GM21447 (cell line): ENCODE data around the gene LEAP2.
A peak's percentile ranks its signal among the peaks of the same experiment; 100 is the strongest.
"Not testable (repeated sequence)": the region's sequence is repeated elsewhere in the genome, so short reads cannot be mapped to it uniquely, and the experiment has no call there.

Experiments used
- ATAC-seq: cut with Tn5 transposase; IDR thresholded peaks from one replicate; pipeline ENCODE4 v1.9.1; 2021; ENCODE audit not compliant: unreplicated experiment

Gene LEAP2

DNA sequence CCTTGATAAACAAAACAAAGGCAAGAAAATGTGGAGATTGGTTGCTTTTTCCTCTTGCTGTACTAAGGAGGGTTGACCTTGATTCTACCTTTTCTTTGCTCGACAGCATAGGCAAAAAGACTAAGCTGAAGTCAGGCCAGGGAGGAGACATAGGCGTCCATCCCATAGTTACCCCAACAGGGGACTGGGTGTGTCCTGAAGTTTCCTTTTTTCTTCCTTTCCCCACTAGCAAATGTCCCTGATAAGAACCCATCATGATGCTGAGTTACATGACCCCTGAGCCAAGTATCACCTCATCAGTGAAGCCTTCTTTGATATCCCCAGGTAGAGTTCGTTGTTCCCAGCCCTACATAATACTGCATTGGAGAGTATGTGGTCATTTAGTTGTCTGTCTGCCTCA lies 33.2 kb upstream of the LEAP2 start:
- ATAC-seq, result no peak

DNA sequence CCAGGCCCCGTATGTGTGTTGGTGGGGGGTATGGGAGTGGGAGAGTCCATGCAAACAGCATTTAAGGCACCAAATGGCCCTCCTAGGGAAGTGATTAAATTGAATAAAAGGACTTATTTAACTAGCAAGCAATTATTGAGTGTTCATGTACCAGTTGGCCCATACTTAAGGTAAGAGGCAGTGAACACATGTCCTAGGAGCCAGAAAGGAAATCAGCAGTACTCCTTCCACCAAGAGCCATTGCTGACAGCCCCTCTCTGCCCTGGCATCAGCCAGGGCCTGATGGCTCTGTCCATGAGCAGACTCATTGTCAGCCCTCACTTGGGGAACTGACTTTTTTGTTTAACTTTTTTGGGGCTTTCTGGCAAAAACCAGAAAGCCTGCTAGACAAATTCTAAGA lies 32.6 kb upstream of the LEAP2 start:
- ATAC-seq, result no peak

DNA sequence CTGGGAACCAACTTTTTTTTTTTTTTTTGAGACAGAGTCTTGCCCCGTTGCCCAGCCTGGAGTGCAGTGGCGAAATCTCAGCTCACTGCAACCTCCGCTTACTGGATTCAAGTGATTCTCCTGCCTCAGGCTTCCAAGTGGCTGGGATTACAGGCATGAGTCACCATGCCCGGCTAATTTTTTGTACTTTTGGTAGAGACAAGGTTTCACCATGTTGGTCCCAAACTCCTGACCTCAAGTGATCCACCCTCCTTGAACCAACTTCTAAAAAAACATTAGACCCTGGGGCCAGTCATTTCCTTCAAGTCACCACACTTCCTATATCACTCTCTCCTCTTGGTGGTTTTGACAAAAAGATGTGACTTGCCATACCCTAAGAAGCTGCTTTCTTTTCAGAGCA lies 32.2 kb upstream of the LEAP2 start:
- ATAC-seq, result no peak

DNA sequence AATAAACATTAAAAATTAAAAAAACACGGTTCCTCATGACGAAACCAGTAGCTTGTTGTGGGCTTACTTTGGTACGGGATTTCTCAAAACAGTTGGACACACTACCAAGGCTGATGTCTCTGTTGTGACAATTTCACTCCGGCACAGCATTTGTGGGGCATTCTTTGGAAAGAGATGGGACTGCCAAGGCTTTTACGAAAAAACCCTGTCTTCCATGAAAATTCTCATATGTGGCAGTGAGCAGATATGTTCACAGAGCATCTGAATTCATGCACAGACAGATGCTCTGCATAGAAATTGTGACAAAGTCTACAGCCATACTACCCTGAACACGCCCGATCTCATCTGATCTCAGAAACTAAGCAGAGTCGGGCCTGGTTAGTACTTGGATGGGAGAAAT lies 25.2 kb upstream of the LEAP2 start:
- ATAC-seq, result no peak

DNA sequence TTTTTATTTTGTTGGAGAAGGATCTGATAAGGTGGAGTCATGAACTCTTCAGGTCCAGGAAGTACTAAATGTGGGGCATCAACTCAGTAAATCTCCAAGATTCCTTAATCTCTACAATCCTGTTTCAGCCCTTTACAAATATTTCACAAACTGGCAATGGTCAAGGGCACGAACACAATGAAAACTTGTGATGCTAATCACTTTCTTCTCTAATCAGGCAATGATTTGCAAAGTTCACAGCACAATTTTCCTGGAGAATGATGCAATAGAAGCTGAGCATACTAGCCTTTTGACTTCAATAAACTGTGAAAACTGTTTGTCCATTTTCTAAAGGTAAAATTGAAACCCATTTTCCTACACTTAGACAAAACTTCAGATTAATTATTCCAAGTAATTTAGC lies 24.1 kb upstream of the LEAP2 start:
- no peak for ATAC-seq

DNA sequence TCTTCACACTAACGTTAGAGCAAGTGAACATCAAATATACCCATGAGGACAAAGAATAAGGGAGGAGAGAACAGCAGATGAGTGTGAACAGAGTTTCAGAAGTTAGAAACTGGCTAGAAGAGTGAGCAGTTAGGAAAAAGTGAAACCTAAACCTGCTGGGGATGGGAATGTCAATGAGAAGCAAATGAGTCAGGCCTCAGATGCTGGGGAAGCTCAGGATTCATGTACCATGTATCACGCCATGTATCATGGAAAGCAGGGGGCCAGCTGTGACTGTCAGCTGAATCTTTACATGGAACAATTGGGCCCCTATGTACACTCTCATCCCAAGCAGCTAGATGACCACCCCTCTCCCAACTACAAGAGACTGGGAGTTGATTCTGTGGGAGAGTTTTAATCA lies 23.4 kb upstream of the LEAP2 start:
- no peak for ATAC-seq

DNA sequence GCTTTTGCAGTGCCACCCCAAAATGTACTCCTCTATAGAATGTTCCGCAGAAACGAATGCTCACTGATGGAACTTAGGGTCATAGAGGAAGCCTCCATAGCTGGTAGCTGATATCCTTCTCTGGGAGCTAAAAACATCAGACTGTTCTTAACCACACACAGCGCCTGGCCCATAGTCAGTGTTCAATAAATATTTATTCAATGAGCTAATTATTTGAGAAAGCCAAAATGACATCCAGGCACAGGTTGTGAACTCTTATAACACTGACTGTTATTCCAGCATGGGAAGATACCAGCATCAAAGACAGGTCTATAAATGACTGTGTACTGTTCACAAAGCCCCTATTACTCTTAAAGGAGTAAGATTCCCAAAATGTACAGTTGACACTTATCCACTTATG lies 20.1 kb upstream of the LEAP2 start:
- ATAC-seq, result no peak

DNA sequence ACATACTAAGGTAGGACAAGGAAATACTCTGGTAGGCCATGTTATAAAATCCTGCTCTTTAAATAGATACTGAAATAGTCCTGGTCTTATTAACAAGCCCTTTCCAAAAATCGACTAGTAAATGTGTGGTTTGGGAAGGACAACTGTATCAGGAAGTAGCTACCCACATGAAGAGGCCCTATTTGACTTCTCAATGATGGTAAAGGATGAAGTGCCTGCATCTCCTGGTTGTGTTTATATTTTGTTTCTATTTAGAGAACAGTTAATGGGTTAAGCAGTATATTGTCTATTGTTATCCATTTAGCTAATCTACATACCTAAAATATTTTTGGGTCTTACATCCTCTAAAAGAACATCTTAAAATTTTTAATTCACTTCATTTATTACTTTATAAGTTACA lies 19.7 kb upstream of the LEAP2 start:
- ATAC-seq, result no peak

DNA sequence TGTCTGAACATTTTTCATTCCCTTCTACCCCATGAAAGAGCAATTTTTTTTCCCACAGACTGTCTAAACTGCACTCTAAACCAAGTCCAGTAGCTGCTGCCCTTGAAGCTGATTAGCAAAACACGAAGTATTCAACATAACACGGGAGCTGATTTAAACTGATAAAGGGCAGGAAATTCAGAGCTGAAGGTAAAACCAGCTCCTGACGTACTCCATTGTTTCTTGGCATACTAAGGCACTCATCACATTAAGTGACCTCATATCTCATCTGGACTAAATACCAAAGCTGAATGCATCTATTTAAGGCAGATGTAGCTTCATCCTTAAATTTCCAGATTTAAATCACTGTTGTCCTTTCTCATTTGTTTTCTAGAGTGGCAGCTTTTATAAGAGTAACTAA lies 19.2 kb upstream of the LEAP2 start:
- ATAC-seq, result no peak

DNA sequence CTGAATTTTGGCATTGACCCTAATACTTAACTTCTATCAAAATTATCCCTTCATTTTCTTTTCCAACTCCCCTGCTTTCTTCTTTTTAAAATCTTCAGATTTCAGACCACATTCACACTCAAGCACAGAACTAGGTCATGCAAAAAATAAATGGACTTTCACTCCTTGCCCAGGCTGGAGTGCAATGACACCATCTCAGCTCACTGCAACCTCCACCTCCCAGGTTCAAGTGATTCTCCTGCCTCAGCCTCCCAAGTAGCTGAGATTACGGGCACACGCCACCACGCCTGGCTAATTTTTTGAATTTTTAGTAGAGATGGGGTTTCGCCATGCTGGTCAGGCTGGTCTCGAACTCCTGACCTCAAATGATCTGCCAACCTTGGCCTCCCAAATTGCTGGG lies 18.5 kb upstream of the LEAP2 start:
- ATAC-seq, result not testable (repeated sequence)

DNA sequence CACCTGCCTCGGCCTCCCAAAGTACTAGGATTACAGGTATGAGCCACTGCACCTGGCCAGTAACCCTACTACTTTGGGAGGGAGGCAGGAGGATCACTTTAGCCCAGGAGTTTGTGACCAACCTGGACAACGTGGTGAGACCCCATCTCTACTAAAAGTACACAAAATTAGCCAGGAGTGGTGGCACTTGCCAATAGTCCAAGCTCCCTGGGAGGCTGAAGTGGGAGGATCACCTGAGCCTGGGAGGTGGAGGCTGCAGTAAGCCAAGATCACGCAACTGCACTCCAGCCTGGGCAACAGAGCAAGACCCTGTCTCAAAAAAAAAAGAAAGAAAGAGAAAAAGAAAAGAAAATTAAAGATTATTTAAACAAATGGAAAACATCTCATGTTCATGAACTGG lies 17.5 kb upstream of the LEAP2 start:
- ATAC-seq, result no peak

DNA sequence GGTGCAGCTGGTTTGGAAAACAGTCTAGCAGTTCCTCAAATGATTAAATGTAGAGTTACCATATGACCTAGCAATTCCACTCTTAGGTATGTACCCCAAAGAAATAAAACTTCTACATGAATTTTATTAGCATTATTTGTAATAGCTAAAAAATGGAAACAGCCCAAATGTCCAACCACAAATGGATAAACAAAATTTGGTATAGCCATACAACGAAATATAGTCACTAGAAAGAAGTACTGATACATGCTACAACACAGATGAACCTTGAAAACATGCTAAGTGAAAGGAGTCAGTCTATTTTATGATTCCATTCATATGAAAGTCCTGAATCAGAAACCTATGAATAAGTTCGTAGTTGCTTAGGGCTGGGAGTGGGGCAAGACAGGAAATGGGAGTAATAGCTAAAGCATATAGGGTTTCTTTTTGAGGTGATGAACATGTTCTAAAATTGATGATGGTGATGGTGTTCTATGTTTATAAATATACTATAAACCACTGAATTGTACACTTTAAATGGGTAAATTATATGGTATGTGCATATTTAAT lies 13.5 kb upstream of the LEAP2 start:
- ATAC-seq, result no peak

DNA sequence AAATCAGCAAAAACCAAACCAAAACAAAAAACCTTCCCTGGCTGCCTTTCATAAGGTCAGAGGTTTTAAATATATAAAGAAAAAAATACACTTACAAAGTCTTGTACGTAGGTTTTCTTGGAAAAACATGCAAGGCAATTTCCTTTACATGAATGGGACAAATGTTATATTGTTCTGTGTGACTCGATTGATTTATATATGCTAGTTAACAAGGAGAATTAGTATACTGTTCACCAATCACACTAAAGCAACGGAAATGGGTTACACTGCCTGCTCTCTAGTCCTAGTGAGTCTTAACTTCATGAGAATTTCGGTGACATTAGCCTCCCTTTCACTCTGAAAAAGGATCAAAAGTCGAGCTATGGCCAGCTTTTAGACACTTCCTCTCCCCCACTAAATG lies 12.7 kb upstream of the LEAP2 start:
- ATAC-seq, result no peak

DNA sequence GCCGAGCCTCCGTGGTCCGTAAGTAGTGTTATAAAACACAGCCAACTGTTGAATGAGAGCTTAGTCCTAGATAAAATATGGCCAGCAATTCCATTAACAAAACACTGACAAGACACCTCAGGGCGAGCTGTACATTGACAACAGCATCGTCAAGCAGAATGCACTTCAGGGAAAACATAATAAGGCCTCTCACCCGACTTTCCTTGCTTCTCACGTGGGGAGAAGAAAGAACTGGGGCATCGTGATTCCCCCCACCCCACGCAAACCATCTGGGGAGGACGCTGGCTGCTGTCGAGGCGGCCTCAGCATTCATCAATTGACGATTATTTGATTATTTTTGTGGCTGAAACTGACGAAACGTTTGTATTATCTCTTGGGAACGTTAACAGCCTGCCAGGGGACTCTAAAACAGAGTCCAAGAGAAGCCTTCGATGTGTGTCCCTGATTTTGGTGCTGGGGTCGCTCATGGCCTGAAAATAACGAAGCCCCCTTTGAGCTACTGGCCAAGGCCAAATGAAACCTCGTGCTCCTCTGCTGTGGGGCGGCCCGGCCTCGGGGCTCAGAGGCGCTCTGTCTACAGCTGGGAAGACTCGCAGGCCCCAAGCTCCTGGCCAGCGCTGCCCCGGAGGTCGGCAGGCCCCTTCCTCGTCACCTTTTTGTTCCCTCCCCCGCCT lies 7.7 kb upstream of the LEAP2 start:
- peak; percentile 14 for ATAC-seq

DNA sequence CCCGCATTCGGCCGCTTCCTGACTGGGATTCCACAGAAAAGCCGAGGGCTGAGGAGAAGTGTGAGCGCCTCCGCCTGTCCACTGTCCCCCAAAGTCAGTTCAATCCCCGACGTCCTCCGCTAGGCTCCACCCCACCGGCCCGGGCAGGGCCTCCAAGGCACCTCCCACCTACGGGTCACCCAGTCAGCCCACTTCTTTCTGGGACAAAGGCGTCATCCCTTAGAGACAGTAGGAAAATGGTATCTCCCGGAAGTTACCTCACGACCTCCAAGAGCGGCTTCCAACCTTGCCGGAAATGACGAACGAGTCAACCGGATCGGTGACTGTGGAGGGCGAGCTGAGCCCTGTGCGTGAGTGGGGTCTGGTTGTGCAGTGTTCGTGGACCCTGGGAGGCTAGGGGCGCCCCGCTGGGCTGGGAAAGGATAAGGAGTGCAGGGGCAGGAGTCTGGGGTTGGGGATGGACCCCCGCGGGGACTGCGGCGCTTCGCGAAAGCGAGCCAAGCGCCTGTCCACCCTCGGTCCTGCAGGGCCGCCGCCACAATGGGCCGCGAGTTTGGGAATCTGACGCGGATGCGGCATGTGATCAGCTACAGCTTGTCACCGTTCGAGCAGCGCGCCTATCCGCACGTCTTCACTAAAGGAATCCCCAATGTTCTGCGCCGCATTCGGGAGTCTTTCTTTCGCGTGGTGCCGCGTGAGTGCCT lies 7.0 kb upstream of the LEAP2 start, which contains the start of the genes GDF9 and UQCRQ:
TSS of gene GDF9 (minus strand) at position 128 of the 704 bp plus-strand sequence. CDS start 1,936 bp downstream, outside the sequence.
TSS of gene UQCRQ (plus strand) at position 301 of the 704 bp plus-strand sequence. CDS start at position 541, 240 bp downstream.
- peak; percentile 99 for ATAC-seq

DNA sequence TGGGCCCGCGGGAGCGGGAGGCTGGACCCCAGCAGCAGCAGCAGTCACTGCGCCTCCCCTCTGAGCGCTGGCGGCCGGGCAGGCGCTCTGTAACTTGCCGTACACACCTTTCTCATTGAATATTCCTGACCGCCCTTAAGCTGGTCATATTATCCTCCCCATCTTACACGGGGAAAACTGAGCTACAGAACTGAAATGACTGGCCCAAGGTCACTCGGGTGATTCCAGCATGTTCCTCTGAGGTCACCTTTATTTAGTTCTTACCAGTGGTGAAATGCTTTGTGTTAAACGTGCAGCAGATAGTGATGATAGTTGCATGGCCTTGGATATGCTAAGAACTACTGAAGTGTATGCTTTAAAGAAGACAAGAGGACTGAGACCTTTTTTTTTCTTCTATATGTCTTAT lies 6.4 kb upstream of the LEAP2 start:
- no peak for ATAC-seq

DNA sequence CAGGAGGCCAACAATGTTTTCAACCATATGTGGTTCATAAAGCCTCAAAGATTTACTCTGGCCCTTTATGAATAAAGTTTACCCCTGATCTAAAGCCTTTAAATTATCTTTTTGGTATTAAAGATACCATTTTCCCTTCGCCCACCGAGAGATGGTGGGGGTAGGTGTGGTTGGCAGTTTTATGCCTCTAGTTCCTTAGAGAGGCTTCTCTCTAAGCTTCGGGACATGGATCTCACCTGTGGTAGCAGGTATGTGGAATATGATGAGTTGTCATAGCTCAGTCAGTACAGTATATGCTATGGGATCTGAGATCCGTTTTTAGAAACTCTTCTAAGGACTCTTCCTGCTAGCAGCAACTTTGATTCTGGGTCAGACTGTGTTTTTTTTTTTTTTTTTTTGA lies 4.7 kb upstream of the LEAP2 start:
- ATAC-seq, result no peak

DNA sequence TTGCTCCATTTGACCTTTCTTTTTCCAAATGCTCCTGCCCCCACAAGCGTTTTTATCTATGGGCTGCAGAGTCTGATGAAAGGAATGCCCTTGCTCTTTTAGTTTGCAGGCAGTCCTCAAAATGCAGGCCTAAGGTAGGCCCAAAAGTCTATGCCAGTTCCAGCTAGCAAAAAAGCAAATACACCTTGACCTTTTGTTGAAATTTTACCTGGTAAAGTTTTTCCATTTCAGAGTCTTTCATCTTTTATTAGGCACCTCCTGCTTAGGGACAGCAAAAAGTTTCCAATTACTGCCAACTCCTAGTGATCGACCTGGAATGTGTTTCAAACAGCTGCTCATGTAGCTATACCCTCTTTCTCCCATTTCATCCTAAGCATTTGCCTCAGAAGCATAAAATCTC lies 2.7 kb upstream of the LEAP2 start:
- ATAC-seq, result no peak

DNA sequence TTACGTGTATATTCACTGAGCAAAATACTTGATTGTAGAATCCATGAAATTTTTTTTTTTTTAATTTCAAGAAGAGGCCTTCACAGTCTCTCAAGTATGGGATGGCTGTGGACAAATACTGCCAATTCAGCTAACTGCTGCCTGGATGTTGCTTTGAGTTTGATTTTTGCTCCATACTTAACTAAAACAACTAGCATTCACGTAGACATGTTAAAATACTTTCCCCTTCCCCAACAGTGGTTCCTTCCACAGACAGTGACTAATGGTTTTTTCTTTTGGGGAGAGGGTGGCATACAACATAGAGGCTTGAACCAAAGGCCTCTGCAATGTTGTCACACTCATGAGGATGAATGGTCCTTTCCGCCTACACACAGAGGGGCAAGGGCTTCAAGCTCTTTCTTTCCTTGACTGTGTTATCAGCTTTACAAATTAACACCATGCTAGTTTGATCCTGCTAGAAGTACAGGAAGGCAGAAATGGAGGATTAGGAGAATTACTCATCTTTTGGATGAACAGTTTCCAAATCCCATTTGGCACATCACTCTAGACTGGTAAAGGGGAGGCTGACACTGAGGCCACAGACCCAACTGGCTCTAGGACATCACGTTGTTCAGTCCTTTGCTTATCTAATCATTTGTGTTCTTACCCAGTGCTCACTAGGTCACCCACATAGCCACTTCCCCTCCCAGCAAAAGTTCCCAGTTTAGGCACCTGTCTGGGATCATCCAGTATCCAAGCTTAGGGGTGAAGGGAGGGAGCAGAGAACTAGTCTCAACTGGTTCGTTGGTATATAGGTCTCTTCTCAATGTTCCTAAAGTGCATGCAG lies 1.8 kb upstream of the LEAP2 start:
- ATAC-seq, result no peak

DNA sequence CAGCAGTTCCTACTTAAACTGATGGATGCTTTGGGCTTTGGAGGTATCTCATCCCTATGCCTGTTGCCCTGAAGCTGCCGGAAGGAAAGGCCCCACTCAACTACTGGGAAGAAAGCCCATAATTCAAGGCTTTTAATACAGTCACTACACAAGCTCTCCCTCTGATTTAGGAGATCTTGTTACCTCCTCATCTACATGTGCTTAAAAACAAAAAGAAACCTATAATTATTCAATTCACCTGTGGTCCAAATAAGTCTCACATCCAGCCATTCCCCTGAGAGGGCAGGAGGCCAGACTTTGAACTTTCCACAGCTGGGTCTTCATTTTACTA lies 715 bp upstream of the LEAP2 start:
- ATAC-seq, result no peak

DNA sequence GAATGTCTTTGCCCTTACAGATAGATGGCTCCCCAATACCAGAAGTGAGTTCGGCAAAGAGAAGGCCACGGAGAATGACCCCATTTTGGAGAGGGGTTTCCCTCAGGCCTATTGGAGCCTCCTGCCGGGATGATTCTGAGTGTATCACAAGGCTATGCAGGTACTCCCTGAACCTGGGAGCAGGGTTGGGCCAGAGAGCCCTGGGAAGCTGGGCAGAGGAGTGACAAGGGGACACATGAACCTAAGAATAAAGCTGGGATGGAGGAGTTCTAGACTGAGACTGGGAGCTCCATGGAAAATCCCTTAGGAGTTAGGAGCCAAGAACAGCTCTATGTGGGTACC lies 433 bp downstream of the LEAP2 start:
- no peak for ATAC-seq
